Upper lobe of left lung (tissue), 6 donors: Measurements from ENCODE around the gene GRHPR. TPM values are rescaled to one million over a fixed set of nuclear protein-coding genes. Genes with fewer than 3 reads are reported as not detected.

Source experiments
- ATAC-seq, 2 donors: fragments of 200-7000 bp; cut with Tn5 transposase; one replicate each; pipeline ENCODE4 v1.9.1; 2022; ENCODE audit warnings: mild to moderate bottlenecking in 2 of 2, moderate library complexity in 2 of 2; ENCODE audit not compliant: low FRiP score in 2 of 2
- DNase-seq, 2 donors: peaks; one replicate each; pipeline ENCODE4 v3.0.0-alpha.2; 2019 to 2020
- H3K27ac ChIP-seq, 4 donors: fragments of 200-600 bp; sonication (generic); one replicate each; pipeline ENCODE4 v1.5.1; 2016 to 2019
- H3K27me3 ChIP-seq, 4 donors: fragments of 200-600 bp; sonication (generic); one replicate each; pipeline ENCODE4 v1.5.1; 2017 to 2019
- H3K36me3 ChIP-seq, 4 donors: fragments of 200-600 bp; sonication (generic); one replicate each; pipeline ENCODE4 v1.5.1; 2016 to 2019
- H3K4me1 ChIP-seq, 4 donors: fragments of 200-600 bp; sonication (generic); one replicate each; pipeline ENCODE4 v1.5.1; 2018 to 2019
- H3K4me3 ChIP-seq, 4 donors: fragments of 200-600 bp; sonication (generic); one replicate each; pipeline ENCODE4 v1.5.1; 2017 to 2019; ENCODE audit warnings: mild to moderate bottlenecking in 2 of 4, moderate library complexity in 1 of 4
- H3K9me3 ChIP-seq, 4 donors: fragments of 200-600 bp; sonication (generic); one replicate each; pipeline ENCODE4 v1.5.1; 2018 to 2019
- CTCF ChIP-seq, 6 experiments: fragments of 450-650 bp in 4 of 6; fragments of 200-600 bp in 2 of 6; sonication (generic) in 2 of 6; IDR thresholded peaks; one replicate each; pipeline ENCODE4 v1.5.1; 2016 to 2019; ENCODE audit warnings: antibody characterized with exemption in 6 of 6
- EP300 ChIP-seq, 4 donors: sonication (generic); formaldehyde crosslinking; IDR thresholded peaks; one replicate each; pipeline ENCODE4 v1.5.1; 2017; ENCODE audit warnings: antibody characterized with exemption in 4 of 4, control low read depth in 2 of 4
- POLR2A ChIP-seq, 4 donors: fragments of 450-650 bp; IDR thresholded peaks; one replicate each; pipeline ENCODE4 v1.5.1; 2016 to 2017; ENCODE audit warnings: antibody characterized with exemption in 4 of 4, mild to moderate bottlenecking in 2 of 4
- POLR2AphosphoS5 ChIP-seq, 2 donors: sonication (generic); formaldehyde crosslinking; IDR thresholded peaks; one replicate each; pipeline ENCODE4 v1.5.1; 2017; ENCODE audit warnings: antibody characterized with exemption in 2 of 2
- WGBS, 2 donors: methylation state at CpG; one replicate each; pipeline ENCODE4 v1.1.5; 2017 to 2018; 5-methylcytosine and 5-hydroxymethylcytosine counted together
- total RNA-seq, 6 donors: library from RNA; depleted of rRNA in 4 of 6; stranded (reverse); fragments of >200 nt in 4 of 6; gene quantifications; one replicate each; pipeline versions ENCODE4 v1.1.0 to v1.2.1, GENCODE V29; 2016 to 2021
- donor health status: DM: no; HTN: no; CAD: no; lungs with moderate emphysema.
- donor health status: DM: no; HTN: yes; CAD: no; lungs with severe emphysema.

GRHPR gene
- total RNA-seq, 6 donors from 2014 or later = 68.2 to 97.6 (median 81.3) TPM

- Histone ChIP-seq H3K27ac (no peak overlapping the region), H3K4me3 (no peak overlapping the region), H3K27me3 (no peaks in the 10 kb centered on the region), H3K36me3 (peaks cover 0 to 9% (median 0%) of the 10 kb centered on the region in 4 donors), H3K9me3 (no peaks in the 10 kb centered on the region), H3K4me1 (peaks cover 0 to 18% (median 7%) of the 10 kb centered on the region in 4 donors)
- DNase-seq = no peak
- WGBS, 2 donors = 75 to 94% methylated on average over 1 of the region's 1 CpG
- TF ChIP-seq POLR2A (IDR thresholded peaks at IDR 0.05) (no peak), CTCF (IDR thresholded peaks at IDR 0.05) (no peak), EP300 (IDR thresholded peaks at IDR 0.05) (no peak), POLR2AphosphoS5 (IDR thresholded peaks at IDR 0.05) (no peak)
- ATAC-seq = no peak
These were observed 31.3 kb downstream of the GRHPR start for GRCh38 chr9:37453827-37454226.

- Histone ChIP-seq H3K27ac (no peak overlapping the region), H3K4me1 (peaks cover 0 to 18% (median 7%) of the 10 kb centered on the region in 4 donors), H3K4me3 (no peak overlapping the region), H3K36me3 (peaks cover 0 to 9% (median 0%) of the 10 kb centered on the region in 4 donors), H3K9me3 (no peaks in the 10 kb centered on the region), H3K27me3 (no peaks in the 10 kb centered on the region)
- TF ChIP-seq POLR2AphosphoS5 (IDR thresholded peaks at IDR 0.05) (no peak), CTCF (IDR thresholded peaks at IDR 0.05) (no peak), POLR2A (IDR thresholded peaks at IDR 0.05) (no peak), EP300 (IDR thresholded peaks at IDR 0.05) (no peak)
- no peak for ATAC-seq
- DNase-seq = no peak
These were observed 31.7 kb downstream of the GRHPR start for GRCh38 chr9:37454238-37454637.

GRCh38 chr9:37455884-37456647 lies 33.6 kb downstream of the GRHPR start:
- no peaks in the 10 kb centered on the region for H3K27me3 ChIP-seq
- no peaks in the 10 kb centered on the region for H3K9me3 ChIP-seq
- peaks cover 0 to 2% (median 0%) of the 10 kb centered on the region in 4 donors for H3K36me3 ChIP-seq
- no peak overlapping the region for H3K27ac ChIP-seq
- no peak for DNase-seq
- WGBS, 2 donors = 82 to 83% methylated on average over 7 of the region's 7 CpGs
- no peak for ATAC-seq
- H3K4me1 ChIP-seq = peaks cover 0 to 18% (median 8%) of the 10 kb centered on the region in 4 donors
- no peak overlapping the region for H3K4me3 ChIP-seq
- TF ChIP-seq POLR2AphosphoS5 (IDR thresholded peaks at IDR 0.05) = no peak
- no peak for TF ChIP-seq POLR2A (IDR thresholded peaks at IDR 0.05)
- TF ChIP-seq CTCF (IDR thresholded peaks at IDR 0.05) = no peak
- TF ChIP-seq EP300 (IDR thresholded peaks at IDR 0.05) = no peak

- DNase-seq (no peak), ATAC-seq (no peak)
- TF ChIP-seq CTCF (IDR thresholded peaks at IDR 0.05) = no peak
- TF ChIP-seq POLR2A (IDR thresholded peaks at IDR 0.05) = no peak
- TF ChIP-seq EP300 (IDR thresholded peaks at IDR 0.05) = no peak
- no peak for TF ChIP-seq POLR2AphosphoS5 (IDR thresholded peaks at IDR 0.05)
- H3K4me1 ChIP-seq = peaks cover 0 to 20% (median 11%) of the 10 kb centered on the region in 4 donors
- H3K4me3 ChIP-seq = no peak overlapping the region
- peaks cover 0 to 2% (median 0%) of the 10 kb centered on the region in 4 donors for H3K36me3 ChIP-seq
- H3K9me3 ChIP-seq = no peaks in the 10 kb centered on the region
- H3K27ac ChIP-seq = no peak overlapping the region
- no peaks in the 10 kb centered on the region for H3K27me3 ChIP-seq
- 57 to 81% methylated on average over 1 of the region's 1 CpG for WGBS, 2 donors
These were observed 34.3 kb downstream of the GRHPR start for GRCh38 chr9:37456817-37457216.
